NCI-H748 treated with DMSO at 0.1 percent for 48 hours (cell line): ENCODE data around the gene TSSC4.
A peak's percentile ranks its signal among the peaks of the same experiment; 100 is the strongest.
"Not testable (repeated sequence)": the region's sequence is repeated elsewhere in the genome, so short reads cannot be mapped to it uniquely, and the experiment has no call there.

ENCODE experiments used
- DNase-seq: peaks from one replicate; lab custom pipeline; 2025; lab: John Stamatoyannopoulos, UW

The TSSC4 gene

DNA sequence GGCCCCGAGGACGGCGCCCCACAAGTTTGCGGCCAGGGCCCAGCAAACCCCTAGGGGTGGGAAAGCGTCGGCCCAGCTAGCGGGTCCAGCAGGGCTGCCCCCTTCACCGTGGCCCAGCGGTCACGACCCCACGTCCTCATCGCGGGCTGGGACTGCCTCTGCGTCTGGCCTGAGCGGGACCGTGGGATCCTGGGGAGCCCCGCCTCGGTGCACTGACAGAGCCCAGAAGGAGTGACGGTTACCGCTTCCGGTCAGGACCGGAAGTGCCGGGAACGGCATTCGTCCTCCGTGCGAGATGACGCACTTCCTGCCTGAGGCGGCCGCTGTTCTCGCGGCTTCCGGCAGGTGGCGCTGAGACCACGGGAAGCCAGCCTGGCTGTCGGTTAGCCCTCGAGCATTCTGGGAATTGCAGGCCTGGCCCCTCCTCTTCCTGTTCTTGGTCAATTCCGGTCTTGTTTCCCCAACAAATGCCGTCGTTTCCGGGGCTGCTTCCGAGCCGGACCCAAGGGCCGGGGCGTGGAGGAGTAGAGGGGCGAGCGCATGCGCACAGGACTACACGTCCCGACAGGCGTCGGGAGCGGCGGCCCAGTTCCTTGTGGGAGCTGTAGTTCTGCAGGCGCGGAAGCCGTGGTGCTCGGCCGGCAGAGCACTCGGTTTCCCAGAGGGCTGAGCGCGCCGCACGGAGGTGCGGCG is at the start of gene TSSC4:
TSS of gene TSSC4 (plus strand) at position 682 of the 693 bp plus-strand sequence. CDS start 1,884 bp downstream, outside the sequence.
- peak; percentile 99 for DNase-seq

DNA sequence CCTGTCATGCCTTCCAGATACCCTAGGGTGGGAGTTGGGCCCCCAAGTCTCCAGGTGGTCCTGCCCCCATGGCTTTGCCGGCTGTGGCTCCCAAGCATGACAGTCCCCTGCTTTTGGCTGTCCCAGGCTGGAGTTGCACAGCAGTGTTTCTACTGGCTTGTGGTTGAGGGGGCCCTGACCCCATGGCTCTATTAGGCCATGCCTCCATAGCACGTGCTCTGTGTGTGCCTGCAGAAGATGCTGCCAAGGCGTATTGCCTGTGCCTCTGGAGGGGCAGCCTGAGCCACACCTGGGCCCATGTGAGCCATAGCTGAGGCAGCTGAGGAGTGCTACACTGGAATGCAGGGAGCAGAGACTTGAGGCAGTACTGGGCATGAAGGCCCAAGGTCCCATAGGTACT is 48.8 kb upstream of the TSSC4 start:
- DNase-seq, result no peak

DNA sequence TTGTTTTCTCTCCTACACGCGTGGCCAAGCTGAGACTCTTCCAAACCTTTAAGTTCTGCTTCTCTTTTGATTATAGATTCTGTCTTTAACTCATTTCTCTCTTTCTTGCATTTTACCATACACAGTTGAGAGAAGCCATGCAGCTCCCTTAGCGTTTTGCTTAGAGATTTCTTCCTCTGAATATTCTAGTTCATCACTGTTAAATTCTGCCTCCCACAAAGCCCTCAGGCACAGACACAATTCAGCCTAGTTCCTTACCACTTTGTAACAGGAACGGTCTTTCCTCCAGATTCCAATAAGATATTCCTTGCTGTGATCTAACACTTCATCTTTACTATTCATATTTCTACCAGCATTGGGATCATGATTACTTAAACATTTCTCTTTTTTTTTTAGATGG is 48.1 kb upstream of the TSSC4 start:
- DNase-seq, result no peak

DNA sequence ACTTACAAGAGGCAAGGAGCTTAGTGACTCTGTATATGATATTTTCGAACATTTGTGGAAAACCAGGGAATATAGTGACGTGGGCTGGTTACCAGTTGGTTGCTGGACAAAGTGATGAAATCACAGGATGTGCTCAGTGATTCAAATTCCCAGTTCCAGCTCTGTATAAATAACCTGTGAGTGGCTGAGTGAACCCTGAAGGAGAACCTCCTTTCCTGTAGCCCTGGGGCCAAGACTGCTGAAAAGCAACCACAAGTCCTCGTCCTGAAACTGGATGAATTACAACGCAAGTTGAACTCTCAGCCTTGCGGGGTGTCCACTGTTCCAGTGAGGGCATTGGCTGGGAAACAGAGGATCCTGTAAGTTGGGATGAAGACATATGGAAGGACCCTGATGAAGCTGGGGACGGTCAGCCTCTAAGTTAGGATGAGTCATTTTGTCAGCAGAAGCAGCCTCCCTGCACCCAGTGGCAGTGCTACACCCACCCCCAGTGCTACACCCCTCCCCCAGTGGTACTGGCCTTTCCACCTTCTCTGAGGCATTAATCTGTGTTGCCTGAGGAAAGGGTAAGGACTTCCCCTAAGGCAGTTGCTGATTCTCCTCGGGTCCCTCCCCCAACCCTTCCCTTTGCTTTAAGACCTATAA is 45.4 kb upstream of the TSSC4 start:
- DNase-seq, result no peak

DNA sequence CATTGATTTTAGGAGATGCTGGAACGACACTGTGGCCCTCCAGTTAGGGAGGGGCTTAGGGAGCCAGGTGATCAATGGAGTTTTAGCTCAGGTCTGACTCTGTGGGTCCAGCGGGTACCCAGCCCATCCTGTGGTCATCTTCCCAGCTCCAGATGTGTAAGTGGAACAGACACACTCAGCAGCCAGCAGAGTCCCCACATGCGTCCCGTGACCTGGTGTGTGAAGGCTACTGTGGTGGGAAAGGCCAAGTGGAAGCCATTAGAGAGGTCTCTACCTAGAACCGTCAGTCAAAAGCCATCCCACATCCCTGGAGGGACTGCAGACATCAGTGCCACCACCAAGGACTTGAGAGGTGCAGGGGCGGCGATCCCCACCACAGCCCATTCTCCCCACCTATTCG is 43.3 kb upstream of the TSSC4 start:
- DNase-seq, result no peak

DNA sequence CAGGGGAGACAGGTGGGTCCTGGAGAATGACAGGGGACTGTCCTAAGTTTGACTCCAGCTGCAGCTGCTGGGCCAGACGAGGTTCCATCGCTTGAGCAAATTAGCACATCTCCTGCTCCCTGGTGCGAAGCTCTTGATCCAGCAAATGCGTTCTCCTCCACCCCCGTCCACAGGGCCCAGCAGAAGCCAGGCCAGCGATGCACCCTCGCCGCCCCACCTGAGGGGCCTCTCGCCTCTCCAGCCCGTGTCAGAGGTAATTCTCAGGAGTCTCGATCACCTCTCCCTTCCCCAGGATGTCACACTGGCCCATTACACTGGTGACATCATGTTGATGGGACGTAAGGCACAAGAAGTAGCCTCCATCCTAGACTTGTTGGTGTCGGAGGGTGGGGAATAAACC is 42.9 kb upstream of the TSSC4 start:
- DNase-seq, result not testable (repeated sequence)

DNA sequence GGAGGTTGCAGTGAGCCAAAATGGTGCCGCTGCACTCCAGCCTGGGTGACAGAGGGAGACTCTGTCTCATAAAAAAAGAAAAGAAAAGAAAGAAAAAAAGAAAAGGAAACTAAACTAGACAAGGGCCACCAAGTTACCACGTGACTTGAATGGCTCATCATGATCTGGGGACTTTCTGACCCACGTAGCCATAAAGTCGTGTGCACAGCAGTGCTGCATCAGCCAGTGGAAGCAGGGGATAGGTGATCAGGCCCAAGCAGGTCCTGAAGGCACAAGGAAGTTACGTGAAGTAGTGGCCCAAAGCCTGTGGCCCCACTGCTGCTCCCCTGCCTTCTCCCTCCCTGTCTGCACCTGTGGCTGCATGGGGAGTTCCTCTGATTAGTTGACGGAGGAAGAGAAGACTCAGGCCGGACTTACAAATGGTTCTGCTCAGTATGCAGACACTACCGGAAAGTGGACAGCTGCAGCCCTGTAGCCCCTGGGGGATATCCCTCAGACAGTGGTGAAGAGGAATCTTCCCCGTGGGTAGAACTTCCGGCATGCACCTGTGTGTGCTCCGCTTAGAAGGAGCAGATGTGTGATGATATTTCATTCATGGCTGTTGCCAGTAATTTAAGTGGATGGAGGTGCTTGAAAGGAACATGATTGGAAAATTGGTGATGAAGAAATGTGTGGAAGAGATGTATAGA is 41.7 kb upstream of the TSSC4 start:
- DNase-seq, result no peak

DNA sequence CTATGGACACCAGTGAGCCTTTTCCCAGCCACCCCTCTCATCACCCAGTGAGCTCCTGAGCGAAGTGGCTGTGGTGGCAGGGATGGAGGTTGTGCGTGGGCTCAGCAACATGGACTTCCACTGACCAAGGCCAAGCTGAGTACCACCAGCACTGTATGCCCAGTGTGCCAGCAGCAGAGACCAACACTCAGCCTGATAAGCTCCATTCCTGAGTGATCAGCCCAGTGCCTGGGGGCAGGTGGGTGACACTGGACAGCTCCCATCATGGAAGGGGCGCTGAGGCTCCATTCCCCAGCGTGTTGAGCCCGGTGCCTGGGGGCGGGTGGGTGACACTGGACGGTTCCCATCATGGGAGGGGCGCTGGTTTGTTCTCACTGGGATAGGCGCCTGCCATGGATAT is 41.0 kb upstream of the TSSC4 start:
- no peak for DNase-seq

DNA sequence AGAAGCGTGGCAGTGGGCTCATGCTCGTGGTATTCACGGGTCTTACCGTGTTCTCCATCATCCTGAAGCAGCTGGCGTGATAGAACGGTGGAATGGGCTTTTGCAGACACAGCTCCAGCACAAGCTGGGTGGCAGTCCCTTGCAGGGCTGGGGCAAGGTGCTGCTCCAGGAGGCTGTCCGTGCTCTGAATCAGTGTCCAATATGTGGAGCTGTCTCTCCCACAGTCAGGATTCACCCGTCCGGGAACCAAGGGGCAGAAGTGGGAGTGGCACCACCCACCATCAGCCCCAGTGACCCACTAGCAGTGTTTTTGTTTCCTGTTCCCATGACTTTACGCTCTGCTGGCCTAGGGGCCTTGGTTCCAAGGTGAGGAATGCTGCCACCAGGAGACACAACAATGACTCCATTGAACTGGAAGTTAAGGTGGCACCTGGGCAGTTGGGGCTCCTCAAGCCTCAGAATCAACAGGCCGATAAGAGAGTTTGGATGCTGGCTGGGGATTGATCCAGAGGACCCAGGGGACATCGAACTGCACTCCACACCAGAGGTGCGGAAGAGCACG is 40.4 kb upstream of the TSSC4 start:
- no peak for DNase-seq

DNA sequence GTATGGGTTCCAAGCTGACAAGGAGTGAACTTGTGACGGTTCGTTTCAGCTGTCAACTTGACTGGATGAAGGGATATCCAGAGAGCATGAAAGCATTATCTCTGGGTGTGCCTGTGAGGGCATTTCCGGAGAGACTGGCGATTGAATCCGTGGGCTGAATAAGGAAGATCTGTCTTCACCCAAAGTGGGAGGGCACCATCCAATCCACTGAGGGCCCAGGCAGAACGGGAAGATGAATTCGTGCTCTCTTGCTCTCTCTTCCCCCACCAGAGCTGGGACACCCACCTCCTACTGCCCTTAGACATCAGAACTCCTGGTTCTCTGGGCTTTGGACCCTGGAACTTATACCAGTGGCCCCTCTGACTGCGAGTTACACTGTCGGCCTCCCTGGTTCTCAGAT is 39.0 kb upstream of the TSSC4 start:
- no peak for DNase-seq

DNA sequence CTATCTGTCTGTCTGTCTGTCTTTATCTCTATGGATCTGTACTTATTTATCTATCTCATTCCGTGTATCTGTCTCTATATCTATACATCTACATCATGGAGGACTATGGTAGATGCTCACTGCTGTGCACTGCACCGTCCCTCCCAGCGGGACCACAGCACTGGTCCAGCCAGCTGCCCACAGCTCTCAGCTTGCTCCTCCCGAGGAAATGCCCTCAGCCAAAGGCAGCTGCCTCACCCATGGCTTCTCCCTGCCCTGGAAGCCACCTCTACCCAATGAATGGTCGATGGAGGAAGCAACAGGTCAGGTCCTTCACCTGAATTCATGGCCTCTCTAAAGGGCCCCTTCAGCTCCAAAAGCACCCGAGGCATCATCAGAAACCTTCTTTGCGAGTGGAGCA is 38.1 kb upstream of the TSSC4 start:
- no peak for DNase-seq

DNA sequence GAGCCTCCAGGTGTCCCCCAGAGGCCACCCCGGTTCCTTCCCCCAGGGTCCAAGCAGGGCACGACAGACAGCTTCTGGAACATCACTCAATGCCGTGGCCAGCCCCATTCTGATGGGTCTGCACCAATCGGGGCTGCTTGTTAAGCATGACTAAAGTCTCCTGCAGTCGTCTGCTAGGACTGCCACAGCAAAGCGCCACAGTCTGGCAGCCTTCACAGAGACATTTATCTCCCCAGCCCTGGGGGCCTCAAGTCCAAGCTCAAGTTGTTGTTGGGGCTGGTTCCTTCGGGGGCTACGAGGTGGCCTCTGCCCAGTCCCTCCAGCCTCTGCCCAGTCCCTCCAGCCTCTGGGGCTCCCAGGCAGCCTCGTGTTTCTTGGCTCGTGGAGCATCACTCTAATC is 37.4 kb upstream of the TSSC4 start:
- DNase-seq, result no peak

DNA sequence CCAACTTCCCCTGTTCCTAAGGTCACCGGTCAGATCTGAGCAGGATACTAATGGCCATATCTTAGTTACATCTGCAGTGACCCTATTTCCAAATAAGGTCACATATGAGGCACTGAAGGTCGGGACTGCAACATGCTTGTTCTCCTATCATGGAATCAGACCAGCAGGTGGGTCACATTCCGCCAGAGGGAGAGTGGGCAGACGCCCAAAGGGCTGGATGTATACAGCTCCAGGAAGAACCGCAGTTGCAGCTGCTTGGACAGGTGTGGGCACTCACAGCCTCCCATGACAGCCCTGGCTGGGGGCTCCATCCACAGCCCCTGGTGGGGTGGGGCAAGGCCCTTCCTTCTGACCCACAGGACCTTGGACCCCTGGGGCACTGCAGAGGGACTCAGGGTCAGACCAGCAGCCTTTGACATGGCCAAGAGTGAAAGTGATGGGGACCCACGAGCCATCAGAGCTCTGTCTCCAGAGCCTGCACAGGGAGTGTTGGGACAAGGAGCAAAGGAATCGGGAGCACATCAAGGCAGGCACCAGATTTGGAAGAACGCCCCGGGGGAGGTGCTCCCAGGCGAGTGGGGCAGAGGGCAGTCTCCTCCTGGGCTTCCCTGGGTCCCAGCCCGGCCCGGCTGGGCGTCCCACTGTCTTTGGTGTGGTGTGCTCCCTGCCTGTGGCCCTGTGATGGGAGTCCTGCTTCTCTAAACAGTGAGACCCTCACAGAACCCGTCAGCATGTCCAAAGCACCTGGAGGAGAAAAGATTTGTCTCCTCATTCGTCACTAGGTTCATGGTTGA is 36.8 kb upstream of the TSSC4 start:
- DNase-seq, result no peak

DNA sequence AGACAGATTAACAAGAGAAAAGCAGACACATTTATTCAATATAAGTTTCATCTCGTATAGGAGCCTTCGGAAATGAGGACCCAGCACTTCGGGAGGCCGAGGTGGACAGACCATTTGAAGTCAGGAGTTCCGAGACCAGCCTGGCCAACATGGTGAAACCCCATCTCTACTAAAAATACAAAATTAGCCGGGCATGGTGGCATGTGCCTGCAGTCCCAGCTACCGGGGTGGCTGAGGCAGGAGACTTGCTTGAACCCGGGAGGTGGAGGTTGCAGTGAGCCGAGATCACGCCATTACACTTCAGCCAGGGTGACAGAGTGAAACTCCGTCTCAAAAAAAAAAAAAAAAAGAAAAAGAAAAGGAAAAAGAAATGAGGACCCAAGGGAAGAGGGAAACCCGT is 36.2 kb upstream of the TSSC4 start:
- not testable (repeated sequence) for DNase-seq

DNA sequence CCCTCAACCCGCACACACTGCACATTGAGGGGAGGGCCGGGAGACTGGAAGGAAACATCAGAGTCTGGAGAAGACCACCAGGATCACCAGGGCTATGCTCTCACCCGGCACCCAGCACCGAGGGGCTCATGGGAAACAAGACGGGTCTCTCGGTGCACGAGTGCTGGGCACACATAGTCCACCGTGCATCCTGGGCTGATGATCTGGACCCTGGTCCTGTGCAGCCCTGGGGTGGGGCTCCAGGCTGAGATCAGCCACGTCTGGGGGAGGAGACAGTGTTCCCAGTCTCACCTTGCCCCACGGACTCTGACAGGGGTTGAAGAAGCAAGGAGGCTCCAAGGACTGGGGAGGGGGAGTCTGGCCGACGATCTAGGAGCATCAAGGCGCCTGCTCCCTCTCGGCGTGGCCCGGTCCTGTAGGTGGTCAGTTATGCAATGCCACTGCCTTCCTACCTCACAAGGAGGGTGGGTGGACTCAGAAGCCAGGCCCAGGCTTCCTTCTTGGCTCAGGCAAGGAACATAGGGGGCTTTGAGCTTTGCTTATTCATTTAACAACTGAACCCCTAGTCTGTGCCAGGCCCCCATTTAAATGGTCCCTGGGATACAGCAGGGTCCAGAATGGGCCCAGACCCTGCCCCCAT is 34.9 kb upstream of the TSSC4 start:
- no peak for DNase-seq

DNA sequence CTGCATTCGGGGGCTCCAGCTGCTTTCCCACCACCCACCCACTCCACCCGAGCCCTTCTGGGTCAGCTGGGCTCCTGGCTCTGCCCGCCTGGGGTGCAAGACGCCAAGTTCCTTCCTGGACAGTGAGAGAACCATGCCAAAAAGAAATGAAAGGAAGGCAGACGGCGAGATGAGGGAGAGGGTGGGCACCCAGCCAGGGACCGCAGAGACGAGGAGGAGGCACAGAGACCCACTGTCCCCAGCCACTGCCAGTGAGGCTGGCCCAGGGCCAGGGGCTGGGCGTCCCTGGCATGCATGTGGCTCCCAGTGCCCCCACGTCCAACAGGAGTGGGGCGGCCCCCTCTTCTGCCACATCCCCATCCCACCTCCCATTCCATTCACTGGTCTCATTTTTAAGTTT is 34.3 kb upstream of the TSSC4 start:
- DNase-seq, result no peak

DNA sequence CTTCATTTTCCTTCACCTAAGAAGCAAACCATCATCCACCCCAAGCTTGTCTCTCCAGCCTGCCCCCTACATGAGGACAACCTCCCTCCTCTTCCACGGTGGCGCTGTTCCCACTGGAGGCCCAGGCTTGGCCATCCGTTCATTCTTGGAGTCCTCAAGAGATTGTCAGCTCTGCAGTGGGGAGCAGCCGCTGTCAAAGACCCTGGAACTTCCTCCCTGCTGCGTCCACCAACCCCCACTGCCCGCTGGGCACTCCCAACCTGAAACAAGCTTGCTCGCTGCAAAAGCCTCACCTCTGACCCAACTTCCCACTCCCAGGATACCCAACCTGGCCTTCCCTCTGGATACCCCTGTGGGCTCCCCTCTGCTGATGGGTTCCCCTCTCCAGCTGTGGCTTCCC is 33.8 kb upstream of the TSSC4 start:
- DNase-seq, result no peak

DNA sequence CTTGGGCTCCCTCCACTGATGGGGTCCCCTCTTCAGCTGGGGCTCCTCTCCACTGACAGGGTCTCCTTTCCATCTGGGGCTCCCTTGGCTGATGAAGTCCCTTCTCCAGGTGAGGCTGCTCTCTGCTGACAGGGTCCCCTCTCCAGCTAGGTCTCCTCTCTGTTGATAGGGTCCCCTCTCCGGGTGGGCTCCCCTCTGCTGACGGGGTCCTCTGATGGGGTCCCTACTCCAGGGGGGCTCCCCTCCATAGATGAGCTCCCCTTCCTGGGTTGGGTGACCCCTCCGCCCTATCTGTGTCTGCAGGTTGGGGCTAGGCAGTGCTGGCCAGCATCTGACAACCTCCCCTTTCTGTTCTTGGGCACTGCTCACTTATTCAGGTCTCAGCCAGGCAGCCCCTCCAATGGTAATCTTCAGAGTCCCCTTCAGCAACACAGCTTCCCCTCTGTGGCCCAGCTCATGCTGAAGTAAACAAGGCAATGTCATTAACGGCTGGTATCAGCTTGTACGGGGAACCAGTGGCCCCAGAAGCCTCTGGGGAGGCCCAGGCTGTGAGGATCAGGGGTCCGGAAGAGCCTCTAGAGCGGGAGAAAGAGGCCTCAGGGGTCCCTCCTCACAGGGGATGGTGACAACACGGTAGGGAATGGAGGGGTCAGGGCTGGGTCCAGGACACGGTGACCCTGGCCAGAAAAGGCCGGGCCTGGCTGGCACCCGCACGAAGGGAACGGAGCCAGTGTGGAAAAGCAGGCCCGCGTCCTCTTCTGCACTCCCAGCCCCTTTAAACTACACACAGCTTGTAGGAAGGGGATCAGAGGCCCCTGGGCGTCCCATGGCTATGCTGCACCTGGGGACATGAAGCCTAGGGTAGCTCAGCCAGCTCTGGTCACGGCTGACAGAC is 33.0 kb upstream of the TSSC4 start:
- DNase-seq, result no peak

DNA sequence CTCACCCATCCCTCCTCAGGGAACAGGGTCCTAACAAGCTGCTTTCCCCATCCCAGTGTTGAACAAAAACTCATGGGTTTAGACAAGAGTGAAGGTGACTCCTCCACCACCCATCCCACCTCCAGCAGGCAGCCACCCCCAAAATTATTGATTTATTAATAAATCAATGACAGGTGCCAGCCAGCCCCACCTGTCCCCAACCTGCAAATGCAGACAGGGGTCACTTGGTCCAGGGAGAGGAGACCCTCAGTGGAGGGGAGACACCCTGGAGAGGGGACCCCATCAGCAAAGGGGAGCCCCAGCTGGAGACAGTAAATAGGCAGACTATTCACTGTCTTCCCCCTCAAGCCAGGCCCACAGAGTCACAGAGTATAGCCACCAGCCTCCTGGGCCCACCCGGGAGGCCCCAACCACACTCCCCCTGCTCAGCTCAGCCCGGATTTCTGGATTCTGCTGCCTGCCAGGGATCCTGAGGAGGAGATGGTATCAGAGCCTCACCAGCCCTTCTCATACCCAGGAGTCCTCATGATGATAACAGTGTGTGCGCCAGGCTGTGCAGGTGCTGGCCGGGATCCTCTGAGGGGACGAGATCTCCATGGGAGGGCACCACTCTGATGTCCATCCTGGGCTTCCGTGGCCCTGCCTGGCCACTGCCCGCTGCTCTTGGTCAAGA is 32.2 kb upstream of the TSSC4 start:
- no peak for DNase-seq

DNA sequence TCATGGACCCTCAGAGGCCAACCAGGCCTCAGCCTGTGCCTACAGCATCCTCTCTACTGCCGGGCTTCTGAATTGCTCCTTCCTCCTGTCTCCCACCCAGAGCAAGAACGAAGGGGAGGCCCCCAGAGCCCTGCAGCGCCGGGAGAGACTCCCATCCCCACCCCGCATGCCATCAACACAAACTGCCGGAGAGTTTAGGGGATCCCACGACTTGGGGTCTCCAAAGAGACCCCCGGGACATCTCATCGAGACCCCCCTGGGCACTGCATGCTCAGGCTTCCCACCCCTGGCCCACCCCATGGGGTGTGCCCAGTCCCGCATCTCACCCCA is 31.7 kb upstream of the TSSC4 start:
- DNase-seq, result no peak
